ENCODE data around the gene GPR176.
A peak's percentile ranks its signal among the peaks of the same experiment; 100 is the strongest.

The GPR176 gene

DNA sequence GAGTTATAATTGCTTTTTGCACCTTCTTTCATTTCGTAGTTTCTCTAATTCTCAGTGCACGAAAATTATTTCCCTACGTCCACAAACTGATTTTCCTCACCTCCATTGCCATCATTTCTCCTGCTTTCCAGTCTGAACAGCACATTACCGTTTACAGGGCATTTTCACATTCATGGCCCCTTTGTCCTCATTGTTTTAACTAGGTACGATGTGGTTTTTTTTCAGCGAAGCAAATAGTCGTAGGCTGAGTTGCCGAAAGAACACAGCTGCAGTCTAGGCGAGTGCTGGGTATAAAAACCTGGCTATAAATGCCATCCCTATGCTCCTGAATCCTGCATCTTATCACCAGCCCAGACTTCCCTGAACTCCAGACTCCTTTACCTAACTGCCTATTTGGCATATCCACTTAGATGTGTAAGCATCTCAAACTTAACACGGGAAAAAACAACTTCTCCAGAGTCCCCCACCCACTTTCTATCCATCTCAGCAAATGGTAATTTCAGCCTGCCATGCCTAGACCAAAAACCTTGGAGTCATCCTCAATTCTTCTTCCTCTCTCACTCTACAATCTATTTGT is 136.7 kb downstream of the GPR176 start:
- no peak for DNase-seq (ENCODE audit: low read depth, low spot score)

- peak; percentile 87 for DNase-seq (ENCODE audit: low read depth, low spot score)
Measured at GRCh38 chr15:39782441-39783138, 137.5 kb downstream of the GPR176 start, which contains the start of gene FSIP1. TSS of gene FSIP1 (minus strand) at chr15:39782841. CDS start at chr15:39776524, 6,317 bp downstream.

GRCh38 chr15:39781967-39782302 is 138.1 kb downstream of the GPR176 start:
- DNase-seq (ENCODE audit: low read depth, low spot score): no peak

GRCh38 chr15:39781147-39781966 is 138.7 kb downstream of the GPR176 start:
- no peak for DNase-seq (ENCODE audit: low read depth, low spot score)

DNA sequence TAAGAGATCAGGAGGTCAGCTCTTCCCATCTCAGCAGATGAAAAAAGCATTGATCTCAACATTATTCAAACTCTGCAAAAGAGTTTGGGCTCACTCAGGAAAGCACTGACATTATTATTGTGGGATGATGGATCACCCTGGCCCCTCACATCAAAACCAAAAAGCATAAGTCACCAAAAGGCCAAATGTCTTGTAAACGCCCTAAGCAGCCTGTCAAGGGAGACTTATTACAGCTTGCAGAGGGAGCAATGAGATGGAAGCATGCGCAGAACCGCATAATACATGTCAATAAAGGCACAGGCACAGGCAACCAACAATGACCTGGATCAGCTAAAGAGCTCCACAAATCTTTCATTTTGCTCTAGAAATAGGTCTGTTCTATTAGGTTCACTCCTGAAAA is 142.0 kb downstream of the GPR176 start:
- DNase-seq (ENCODE audit: low read depth, low spot score): no peak

GRCh38 chr15:39777496-39777895 is 142.6 kb downstream of the GPR176 start:
- DNase-seq (ENCODE audit: low read depth, low spot score): no peak

DNA sequence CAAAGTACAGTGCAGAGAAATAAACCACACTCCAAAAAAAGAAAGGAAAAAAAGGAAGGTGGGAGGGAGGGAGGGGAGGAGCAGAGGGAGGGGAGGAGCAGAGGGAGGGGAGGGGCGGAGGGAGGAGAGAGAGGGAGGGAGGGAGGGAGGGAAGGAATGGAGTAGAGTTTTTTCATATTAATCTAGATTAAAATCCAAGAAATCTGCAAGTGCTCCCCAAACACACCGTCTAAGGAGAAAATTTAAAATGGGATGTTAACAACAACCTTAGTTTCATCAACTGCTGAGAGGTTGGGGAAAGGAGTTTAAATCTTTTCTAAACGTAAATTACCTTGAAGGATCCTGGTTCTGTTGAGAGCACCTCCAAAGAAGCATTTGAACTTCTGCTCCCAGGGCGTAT is 144.0 kb downstream of the GPR176 start:
- no peak for DNase-seq (ENCODE audit: low read depth, low spot score)

DNA sequence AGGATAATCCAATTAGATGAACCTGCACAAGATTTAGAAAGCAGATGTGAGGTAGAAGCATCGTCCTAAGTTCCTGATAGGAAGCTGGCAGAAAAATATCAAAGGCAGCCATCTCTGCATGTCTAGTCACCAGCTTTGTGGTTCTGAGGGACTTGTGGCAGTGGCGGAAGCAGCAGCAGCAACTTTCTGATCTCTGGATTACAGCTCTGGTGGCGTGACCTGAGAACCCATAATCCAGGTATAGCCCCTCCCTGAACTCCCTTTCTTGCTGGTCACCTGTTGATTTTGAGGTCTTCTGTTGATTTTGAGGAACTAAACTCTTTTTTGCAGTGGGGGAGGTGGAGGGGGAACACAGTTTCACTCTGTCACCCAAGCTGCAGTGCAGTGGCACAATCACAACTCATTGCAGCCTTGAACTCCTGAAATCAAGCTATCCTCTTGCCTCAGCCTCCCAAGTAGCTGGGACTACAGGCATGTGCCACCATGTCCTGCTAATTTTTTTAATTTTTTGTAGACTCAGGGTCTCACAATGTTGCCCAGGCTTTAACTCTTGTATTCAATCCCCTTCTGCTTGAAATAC is 145.3 kb downstream of the GPR176 start:
- DNase-seq (ENCODE audit: low read depth, low spot score): no peak

DNA sequence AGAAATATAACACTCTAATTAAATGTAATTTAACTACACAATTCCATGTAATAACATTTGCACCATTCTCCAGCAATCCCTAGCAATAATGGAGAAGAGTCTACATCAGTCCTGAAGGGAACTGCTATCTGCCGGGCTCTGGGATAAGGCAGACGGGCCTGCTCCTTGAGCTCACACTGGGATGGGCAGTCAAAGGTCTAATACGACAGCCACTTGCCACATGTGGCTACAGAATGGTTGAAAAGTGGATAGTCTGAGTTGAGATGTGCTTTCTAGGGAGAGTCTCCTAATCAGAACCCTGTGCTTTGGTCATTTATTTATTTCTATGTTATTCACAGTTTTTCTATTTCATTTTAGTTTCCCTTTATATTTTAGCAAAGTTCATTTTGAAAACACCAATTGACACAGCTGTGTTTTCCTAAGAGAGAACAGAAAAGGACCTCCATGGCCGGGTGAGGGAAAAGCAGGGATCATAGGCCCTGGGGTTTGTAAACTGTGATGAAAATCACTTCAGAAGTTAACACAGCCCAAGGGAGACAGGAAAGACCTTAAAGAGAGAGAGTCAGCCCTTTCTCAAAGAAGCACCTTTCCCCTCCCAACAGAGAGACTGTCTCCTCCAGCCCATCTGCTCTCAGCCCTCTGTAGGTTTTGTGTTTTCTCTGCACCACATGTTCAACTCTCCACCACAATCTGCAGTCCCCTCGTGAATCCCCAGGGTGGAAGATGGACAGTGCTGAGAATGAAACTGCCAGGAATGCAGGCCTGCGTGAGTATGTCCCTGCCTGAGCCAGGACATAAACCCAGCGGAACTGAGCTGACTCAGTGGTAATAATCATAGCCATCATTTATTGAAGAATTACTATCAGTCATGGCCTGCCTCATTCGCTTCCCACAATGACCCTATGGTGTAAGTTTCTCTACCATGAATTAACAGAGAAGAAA is 149.0 kb downstream of the GPR176 start:
- no peak for DNase-seq (ENCODE audit: low read depth, low spot score)

DNA sequence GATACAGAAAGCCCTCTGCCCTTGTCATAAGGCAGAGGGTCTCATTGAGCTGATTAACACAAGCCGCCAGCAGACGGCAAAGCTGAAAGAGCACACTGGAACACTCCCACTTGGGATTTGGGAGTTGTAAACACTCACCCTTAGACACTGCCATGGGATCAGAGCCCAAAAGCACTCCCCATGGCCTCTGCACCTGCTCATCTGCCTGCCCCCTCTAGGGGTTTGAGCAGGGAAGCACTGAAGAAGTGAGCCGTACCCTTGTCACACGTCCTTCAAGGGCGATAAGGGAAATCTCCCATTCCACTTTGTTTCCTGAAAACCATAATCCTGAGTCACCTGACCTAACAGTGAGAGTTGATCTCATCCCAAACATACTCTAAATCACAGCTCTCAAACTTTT is 152.1 kb downstream of the GPR176 start:
- DNase-seq (ENCODE audit: low read depth, low spot score): no peak

DNA sequence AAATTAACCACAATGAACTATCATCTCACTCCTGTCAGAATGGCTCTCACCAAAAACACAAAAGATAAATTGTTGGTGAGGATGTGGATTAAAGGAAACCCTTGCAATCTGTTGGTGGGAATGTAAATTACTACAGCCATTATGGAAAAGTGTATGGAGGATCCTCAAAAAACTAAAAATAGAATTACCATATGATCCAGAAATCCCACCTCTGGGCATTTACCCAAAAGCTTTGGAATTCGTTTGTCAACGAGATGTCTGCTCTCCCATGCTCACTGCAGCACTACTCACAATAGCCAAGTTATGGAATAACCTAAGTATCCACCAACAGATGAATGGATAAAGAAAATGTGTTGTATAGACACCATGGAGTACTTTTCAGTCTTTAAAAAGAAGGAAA is 159.1 kb downstream of the GPR176 start:
- no peak for DNase-seq (ENCODE audit: low read depth, low spot score)

- DNase-seq (ENCODE audit: low read depth, low spot score): no peak
Measured at GRCh38 chr15:39756806-39757522, 163.1 kb downstream of the GPR176 start.

GRCh38 chr15:39752991-39753390 is 167.1 kb downstream of the GPR176 start:
- no peak for DNase-seq (ENCODE audit: low read depth, low spot score)

- DNase-seq (ENCODE audit: low read depth, low spot score): no peak
Measured at GRCh38 chr15:39752246-39752645, 167.8 kb downstream of the GPR176 start.
